Activated CD4-positive, alpha-beta T cell treated with anti-CD3 and anti-CD28 coated beads, Interleukin-2, amount 50 U/mL, for 16 hours (primary cell): ENCODE measurements around the gene NME4.
"Not testable (repeated sequence)": the region's sequence is repeated elsewhere in the genome, so short reads cannot be mapped to it uniquely, and the experiment has no call there.

ENCODE experiments used
- DNase-seq: peaks from one replicate; pipeline ENCODE4 v3.0.0-alpha.2; 2020

NME4 gene

GRCh38 chr16:378113-378820 lies 18.7 kb upstream of the NME4 start:
- DNase-seq, result not testable (repeated sequence)

- DNase-seq, result no peak
Observed at GRCh38 chr16:378821-379182, 18.2 kb upstream of the NME4 start.

DNA sequence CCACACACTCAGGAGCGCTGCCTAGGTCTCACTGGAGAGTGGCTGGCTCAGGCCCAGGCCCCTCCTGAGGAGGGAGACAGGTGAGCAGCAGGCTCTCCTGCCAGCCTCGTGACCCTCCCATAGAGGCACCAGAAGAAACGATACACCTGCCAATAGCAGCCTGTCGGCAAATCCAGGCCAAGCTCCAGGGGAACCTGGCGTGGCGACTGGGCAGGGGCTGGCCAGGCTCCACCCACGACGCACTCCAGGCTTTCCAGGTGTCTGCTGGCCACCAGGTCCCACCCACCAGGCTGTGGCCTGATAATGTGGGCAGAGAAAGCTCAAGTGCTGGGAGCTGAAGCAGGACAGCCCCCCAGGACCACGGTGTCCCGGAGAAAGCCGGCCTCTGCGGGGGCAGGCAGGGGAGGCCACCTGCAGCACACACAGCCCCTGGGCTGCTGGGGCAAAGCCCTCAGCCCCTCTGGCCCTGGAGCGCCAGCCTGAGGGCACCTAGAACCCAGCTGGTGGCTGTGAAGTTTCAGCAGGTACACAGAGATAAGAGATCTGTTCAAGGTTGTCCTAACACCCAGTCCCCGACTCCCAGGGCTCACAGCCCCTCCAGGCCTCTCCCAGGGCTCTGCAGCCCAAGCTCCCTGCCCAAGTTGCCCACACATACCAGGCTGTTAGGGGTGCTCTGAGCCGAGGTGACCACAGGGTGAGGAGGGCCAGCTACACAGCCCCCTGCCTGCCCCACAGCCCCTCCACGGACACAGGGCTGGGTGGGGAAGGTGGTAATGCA lies 17.6 kb upstream of the NME4 start:
- DNase-seq, result no peak

GRCh38 chr16:379961-380761 lies 16.8 kb upstream of the NME4 start:
- DNase-seq, result no peak

DNA sequence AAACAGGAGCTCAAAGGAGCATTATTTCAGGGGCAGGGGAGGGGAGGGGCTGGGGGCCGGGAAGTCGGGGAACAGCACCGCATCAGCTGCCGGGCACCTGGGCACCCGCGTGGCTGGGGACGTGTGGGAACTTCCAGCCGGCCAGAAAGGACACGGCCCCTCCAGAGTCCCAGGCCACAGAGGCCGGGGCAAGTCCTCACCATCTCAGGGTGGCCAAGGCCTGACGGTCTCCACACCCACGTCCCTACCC lies 16.3 kb upstream of the NME4 start:
- DNase-seq, result no peak

- DNase-seq, result no peak
Observed at GRCh38 chr16:381012-381788, 15.8 kb upstream of the NME4 start.

DNA sequence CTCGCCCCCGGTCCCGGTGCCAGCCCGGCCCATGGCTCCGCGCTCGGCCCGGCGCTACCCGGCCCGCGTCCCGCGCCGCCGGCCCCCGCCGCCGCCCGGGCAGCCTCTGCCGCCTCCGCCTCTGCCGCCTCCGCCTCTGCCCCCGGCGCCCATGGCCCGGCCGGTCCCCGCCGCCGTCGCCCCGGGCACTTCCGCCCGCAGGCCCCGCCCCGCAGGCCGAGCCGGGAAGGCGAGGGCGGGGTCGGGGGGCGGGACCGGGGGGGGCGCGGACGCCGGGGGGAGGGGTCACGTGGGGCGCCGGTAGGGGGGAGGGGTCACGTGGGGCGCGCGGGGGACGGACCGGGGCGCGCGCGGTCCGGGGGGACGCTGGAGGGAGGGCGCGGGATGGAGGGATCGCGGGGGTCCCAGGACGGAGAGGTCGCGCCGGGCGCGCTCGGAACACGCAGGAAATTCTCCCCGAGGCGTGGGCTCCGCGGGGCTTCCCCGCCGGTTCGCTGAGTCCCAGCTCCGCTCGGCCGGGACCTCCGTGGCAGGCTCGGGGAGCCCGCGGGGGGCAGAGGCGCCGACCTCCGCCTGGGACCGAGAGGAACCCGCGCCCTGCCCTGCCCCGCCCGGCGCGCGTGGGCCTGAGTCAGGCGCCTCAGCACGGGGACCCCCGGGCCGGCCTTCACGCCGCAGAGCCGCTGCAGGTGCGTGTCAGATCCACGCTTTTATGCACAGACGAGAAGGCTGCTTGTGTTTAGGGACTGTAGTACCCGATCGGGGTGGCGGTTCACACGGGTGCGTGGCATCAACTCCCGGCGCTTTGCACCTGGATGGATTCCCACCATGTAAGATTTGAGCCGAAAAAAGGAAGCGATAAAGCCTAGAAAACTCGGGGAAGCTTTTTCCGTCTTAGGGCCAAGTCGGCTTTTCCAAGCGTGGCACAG lies 14.9 kb upstream of the NME4 start, which contains the start of gene PGAP6:
PGAP6 (minus strand) TSS at position 190 of the 929 bp plus-strand sequence; CDS start at position 33, 157 bp downstream.
- DNase-seq, result peak; percentile 48

- peak; percentile 34 for DNase-seq
Observed at GRCh38 chr16:383326-384051, 13.5 kb upstream of the NME4 start.

DNA sequence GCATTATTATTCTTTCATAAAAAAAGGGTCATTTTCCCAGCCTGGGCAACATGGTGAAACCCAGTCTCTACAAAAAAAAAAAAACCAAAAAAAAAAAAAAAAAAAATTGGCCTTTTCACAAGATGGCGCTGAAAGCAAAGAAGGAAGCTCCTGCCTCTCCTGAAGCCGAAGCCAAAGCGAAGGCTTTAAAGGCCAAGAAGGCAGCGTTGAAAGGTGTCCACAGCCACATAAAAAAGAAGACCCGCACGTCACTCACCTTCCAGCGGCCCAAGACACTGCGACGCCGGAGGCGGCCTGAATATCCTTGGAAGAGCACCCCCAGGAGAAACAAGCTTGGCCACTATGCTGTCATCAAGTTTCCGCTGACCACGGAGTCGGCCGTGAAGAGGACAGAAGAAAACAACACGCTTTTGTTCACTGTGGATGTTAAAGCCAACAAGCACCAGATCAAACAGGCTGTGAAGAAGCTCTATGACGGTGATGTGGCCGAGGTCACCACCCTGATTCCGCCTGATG lies 10.3 kb upstream of the NME4 start:
- DNase-seq, result no peak

GRCh38 chr16:387761-388666 lies 9.0 kb upstream of the NME4 start:
- not testable (repeated sequence) for DNase-seq

DNA sequence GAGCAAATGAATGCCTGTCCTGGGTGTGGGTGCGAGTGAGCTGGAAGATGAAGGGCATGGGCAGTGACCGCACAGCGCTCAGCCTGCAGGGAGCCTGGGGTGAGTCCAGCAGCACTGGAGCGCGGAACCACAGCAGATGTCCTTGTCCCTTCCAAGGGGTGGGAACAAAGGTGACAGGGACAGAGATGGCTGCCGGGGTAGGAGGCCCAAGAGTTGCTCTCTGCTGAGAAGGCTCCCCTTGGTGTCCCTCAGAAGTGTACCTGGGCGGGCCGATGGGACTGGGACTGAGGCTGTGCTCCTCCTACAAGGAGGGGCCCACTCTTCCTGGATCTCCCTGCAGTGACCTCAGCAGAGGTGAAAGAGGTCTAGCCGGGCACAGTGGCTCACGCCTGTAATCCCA lies 7.6 kb upstream of the NME4 start:
- DNase-seq, result no peak

GRCh38 chr16:391885-392335 lies 5.1 kb upstream of the NME4 start:
- peak; percentile 86 for DNase-seq

GRCh38 chr16:392450-393030 lies 4.5 kb upstream of the NME4 start:
- peak; percentile 34 for DNase-seq

DNA sequence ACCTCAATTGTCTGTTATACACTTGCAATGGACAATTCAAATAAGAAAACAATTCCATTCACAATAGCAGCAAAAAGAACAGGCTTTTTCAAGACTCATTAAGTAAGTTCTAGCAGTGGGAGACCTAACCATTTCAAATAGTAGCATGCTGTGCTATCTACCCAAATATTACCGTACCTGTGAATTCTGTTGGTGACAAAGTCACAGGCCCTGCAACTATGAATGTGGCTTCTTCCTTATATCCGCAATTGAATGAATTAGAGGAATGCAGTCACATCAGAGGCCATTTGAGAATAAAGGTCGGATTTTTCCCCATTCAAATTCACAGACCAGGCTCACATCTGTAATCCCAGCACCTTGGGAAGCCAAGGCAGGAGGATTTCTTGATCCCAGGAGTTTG lies 800 bp upstream of the NME4 start:
- no peak for DNase-seq

GRCh38 chr16:396605-397004 lies 394 bp upstream of the NME4 start:
- DNase-seq, result no peak

DNA sequence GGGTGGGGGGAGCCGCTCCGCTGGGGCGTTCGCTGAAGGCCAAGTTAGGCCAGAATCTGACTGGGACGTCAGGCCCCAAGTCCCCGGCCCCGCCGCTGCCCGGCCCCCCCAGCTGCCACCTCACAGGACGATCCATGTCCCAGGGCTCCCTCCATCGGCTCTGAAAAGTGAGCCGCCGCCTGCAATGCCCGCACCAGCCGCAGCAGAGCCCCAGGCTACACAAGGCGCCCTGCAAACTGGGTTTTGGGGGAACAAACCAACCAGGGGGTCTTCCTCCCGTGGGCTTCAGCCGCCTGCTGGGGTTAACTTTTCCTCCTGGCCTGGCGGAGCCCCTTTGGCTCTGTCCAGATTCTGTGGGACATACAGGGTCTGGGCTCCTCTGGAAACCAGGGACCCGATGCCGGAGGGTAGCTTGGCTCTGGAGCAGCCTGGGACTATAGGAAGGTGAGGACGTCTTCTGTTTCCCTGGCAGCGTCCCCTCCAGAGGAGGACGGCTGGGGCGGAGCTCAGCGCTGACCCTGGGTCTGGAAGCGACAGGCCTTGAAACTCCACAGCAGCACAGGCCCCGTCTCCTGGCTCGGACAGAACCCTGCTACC lies 835 bp downstream of the NME4 start:
- no peak for DNase-seq

- DNase-seq, result no peak
Observed at GRCh38 chr16:398561-399339, 1.8 kb downstream of the NME4 start.
